DMS53 (cell line): Measurements from ENCODE around the gene FAM9C.

Experiments
- DNase-seq: peaks from one replicate; lab custom pipeline; 2025; lab: John Stamatoyannopoulos, UW

Gene FAM9C

GRCh38 chrX:13007519-13008188 lies 36.8 kb downstream of the FAM9C start:
- DNase-seq: no peak

GRCh38 chrX:13005661-13006473 lies 38.6 kb downstream of the FAM9C start:
- no peak for DNase-seq

GRCh38 chrX:13001961-13002671 lies 42.3 kb downstream of the FAM9C start:
- peak; percentile 65 for DNase-seq

GRCh38 chrX:13001097-13001496 lies 43.3 kb downstream of the FAM9C start:
- DNase-seq: no peak

GRCh38 chrX:13000301-13000811 lies 44.1 kb downstream of the FAM9C start:
- DNase-seq: no peak

GRCh38 chrX:12999422-12999821 lies 45.0 kb downstream of the FAM9C start:
- DNase-seq: no peak

GRCh38 chrX:12997906-12998687 lies 46.3 kb downstream of the FAM9C start:
- no peak for DNase-seq

- DNase-seq: no peak
Observed at GRCh38 chrX:12996934-12997435, 47.4 kb downstream of the FAM9C start.

GRCh38 chrX:12994321-12994720 lies 50.1 kb downstream of the FAM9C start:
- peak; percentile 74 for DNase-seq

- peak; percentile 38 for DNase-seq
Observed at GRCh38 chrX:12993826-12994225, 50.6 kb downstream of the FAM9C start.

GRCh38 chrX:12992544-12993118 lies 51.8 kb downstream of the FAM9C start:
- no peak for DNase-seq

- no peak for DNase-seq
Observed at GRCh38 chrX:12991575-12991974, 52.8 kb downstream of the FAM9C start.

GRCh38 chrX:12989461-12989860 lies 55.0 kb downstream of the FAM9C start:
- no peak for DNase-seq

GRCh38 chrX:12988797-12989196 lies 55.6 kb downstream of the FAM9C start:
- DNase-seq: peak; percentile 86

GRCh38 chrX:12987900-12988594 lies 56.4 kb downstream of the FAM9C start:
- DNase-seq: peak; percentile 14

GRCh38 chrX:12987340-12987739 lies 57.1 kb downstream of the FAM9C start:
- DNase-seq: no peak

- no peak for DNase-seq
Observed at GRCh38 chrX:12986886-12987285, 57.5 kb downstream of the FAM9C start.

GRCh38 chrX:12986164-12986779 lies 58.1 kb downstream of the FAM9C start:
- DNase-seq: no peak
